ENCODE data around the gene ERG.

ERG gene

GRCh38 chr21:38496224-38496623, 2.1 kb downstream of the ERG start:
- DNase-seq: no peak

- DNase-seq: no peak
Observed at GRCh38 chr21:38495696-38496095, 2.6 kb downstream of the ERG start.

GRCh38 chr21:38495242-38495641, 3.0 kb downstream of the ERG start:
- no peak for DNase-seq

- DNase-seq: no peak
Observed at GRCh38 chr21:38494703-38495102, 3.6 kb downstream of the ERG start.

- no peak for DNase-seq
Observed at GRCh38 chr21:38494251-38494642, 4.0 kb downstream of the ERG start.

GRCh38 chr21:38493549-38494250, 4.6 kb downstream of the ERG start:
- DNase-seq: no peak

- no peak for DNase-seq
Observed at GRCh38 chr21:38492007-38492406, 6.3 kb downstream of the ERG start.

- DNase-seq: no peak
Observed at GRCh38 chr21:38491536-38491935, 6.7 kb downstream of the ERG start.

GRCh38 chr21:38490411-38491020, 7.8 kb downstream of the ERG start:
- DNase-seq: no peak

GRCh38 chr21:38489729-38490128, 8.5 kb downstream of the ERG start:
- no peak for DNase-seq

- no peak for DNase-seq
Observed at GRCh38 chr21:38489271-38489652, 9.0 kb downstream of the ERG start.

GRCh38 chr21:38488640-38489270, 9.5 kb downstream of the ERG start:
- DNase-seq: no peak

GRCh38 chr21:38487901-38488639, 10.2 kb downstream of the ERG start:
- no peak for DNase-seq

- no peak for DNase-seq
Observed at GRCh38 chr21:38486706-38487105, 11.6 kb downstream of the ERG start.

- DNase-seq: no peak
Observed at GRCh38 chr21:38486221-38486620, 12.1 kb downstream of the ERG start.

- DNase-seq: no peak
Observed at GRCh38 chr21:38479641-38480525, 18.4 kb downstream of the ERG start.

- no peak for DNase-seq
Observed at GRCh38 chr21:38478782-38479181, 19.5 kb downstream of the ERG start.

GRCh38 chr21:38477226-38477625, 21.1 kb downstream of the ERG start:
- no peak for DNase-seq

- DNase-seq: no peak
Observed at GRCh38 chr21:38476385-38476784, 21.9 kb downstream of the ERG start.

GRCh38 chr21:38475519-38475918, 22.8 kb downstream of the ERG start:
- no peak for DNase-seq

GRCh38 chr21:38474796-38475195, 23.5 kb downstream of the ERG start:
- DNase-seq: no peak

- DNase-seq: no peak
Observed at GRCh38 chr21:38474124-38474523, 24.2 kb downstream of the ERG start.
